ENCODE data around the gene NUP210. TPM values are rescaled to one million over a fixed set of nuclear protein-coding genes. Genes with fewer than 3 reads are reported as not detected.

NUP210 gene
- total RNA-seq, 4 donors from 2014 or later = 9.8 to 24.6 (median 17.7) TPM

DNA sequence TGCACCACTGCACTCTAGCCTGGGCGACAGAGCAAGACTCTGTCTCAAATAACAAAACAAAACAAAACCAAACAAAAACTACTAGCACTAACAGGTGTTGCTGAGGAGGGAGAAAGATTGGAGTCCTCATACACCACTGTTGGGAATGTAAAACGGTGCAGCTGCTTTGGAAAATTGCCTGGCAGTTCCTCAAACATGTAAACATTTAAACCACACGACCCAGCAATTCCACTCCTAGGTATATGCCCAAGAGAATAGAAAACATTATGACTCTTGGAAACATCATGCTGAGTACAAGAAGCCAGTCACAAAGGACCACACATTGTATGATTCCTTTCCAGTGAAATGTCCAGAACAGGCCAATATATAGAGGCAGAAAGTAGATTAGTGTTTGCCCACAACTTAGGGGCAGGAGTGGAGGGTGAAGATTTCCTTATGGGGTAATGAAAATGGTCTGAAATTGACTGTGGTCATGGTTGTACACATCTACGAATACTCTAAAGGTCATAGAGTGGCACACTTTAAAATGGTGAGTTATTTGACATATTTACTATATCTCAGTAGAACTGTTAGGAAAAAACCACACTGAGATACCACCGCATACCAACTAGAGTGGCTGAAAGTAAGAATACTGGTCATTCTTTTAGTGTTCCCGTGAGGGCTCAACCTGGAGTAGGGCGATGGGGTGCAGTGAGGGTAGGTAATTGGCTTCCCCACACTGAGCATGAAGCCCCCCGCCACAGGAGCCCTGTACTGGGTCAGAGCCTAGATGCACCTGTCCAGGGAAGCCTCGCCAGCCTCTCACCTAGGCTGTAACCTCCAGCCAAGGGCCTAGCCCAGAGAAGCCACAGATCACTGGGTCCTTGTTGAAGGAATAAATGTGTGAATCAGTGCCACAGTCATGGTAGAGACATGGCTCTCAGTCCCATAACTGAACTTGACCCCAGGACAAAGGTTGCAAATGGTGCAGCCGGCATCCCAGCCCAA lies 131.1 kb downstream of the NUP210 start:
- no peak overlapping the region for H3K4me3 ChIP-seq (replicated peaks in 1 of 3)
- DNase-seq = no peak
- TF ChIP-seq, protein P1, sequence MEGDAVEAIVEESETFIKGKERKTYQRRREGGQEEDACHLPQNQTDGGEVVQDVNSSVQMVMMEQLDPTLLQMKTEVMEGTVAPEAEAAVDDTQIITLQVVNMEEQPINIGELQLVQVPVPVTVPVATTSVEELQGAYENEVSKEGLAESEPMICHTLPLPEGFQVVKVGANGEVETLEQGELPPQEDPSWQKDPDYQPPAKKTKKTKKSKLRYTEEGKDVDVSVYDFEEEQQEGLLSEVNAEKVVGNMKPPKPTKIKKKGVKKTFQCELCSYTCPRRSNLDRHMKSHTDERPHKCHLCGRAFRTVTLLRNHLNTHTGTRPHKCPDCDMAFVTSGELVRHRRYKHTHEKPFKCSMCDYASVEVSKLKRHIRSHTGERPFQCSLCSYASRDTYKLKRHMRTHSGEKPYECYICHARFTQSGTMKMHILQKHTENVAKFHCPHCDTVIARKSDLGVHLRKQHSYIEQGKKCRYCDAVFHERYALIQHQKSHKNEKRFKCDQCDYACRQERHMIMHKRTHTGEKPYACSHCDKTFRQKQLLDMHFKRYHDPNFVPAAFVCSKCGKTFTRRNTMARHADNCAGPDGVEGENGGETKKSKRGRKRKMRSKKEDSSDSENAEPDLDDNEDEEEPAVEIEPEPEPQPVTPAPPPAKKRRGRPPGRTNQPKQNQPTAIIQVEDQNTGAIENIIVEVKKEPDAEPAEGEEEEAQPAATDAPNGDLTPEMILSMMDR (IDR thresholded peaks at IDR 0.05) = no peak
- TF ChIP-seq POLR2A (IDR thresholded peaks at IDR 0.05) = no peak
- H3K27me3 ChIP-seq = peaks cover 3% of the 10 kb centered on the region
- no peaks in the 10 kb centered on the region for H3K9me3 ChIP-seq
- intact Hi-C loops (cut with DNase I) = no loop called here
- no peaks in the 10 kb centered on the region for H3K4me1 ChIP-seq
- no peaks in the 10 kb centered on the region for H3K36me3 ChIP-seq
- no peak overlapping the region for H3K27ac ChIP-seq
- 84 to 85% methylated on average over 9 to 10 of the region's 10 CpGs for WGBS, 2 donors

DNA sequence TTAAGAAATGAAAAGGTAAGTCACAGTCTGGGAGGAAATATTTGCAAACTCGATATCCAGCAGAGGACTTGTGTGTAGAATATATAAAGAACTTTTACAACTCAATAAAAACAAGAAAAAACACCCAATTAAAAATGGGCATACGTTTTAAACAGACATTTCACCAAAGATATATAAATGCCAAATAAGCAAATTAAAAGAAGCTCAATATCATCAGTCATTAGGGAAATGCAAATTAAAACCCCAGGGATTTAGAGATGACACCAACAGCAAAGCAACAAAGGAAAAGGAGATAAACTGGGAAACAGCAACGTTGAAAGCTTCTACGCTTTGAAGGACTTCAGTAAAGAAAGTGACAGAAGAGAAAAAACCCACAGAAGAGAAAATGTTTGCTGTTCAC lies 132.3 kb downstream of the NUP210 start:
- no peak overlapping the region for H3K27ac ChIP-seq
- H3K4me1 ChIP-seq = no peaks in the 10 kb centered on the region
- WGBS, 2 donors = 77 to 80% methylated on average over 4 of the region's 4 CpGs
- H3K27me3 ChIP-seq = peaks cover 3% of the 10 kb centered on the region
- H3K36me3 ChIP-seq = no peaks in the 10 kb centered on the region
- intact Hi-C loops (cut with DNase I) = no loop called here
- H3K9me3 ChIP-seq = no peaks in the 10 kb centered on the region
- DNase-seq = no peak
- H3K4me3 ChIP-seq (replicated peaks in 1 of 3) = no peak overlapping the region
- TF ChIP-seq, protein P1 (IDR thresholded peaks at IDR 0.05) = no peak
- no peak for TF ChIP-seq POLR2A (IDR thresholded peaks at IDR 0.05)

DNA sequence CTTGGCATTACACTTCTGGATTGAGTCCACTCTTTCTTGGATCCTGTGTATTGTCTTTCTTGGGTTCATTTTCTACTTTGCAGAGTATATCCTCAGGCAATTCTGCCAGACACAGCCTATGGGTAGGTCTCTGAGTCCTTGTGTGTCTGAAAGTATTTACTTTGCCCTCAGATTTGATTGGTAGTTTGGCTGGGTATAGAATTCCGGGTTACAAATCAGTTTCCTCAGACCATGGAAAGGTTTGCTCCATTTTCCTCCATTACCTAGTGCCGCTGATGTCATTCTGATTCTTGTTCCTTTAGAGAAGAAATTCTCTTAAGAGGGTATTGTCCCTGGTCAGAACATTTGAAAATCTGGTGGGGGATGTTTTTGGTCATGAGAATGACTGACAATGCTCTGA lies 133.2 kb downstream of the NUP210 start:
- Histone ChIP-seq H3K36me3 (no peaks in the 10 kb centered on the region), H3K9me3 (no peaks in the 10 kb centered on the region), H3K27ac (no peak overlapping the region), H3K4me1 (peaks cover 0 to 3% of the 10 kb centered on the region in 2 donors), H3K27me3 (peaks cover 3% of the 10 kb centered on the region), H3K4me3 (replicated peaks in 1 of 3) (no peak overlapping the region)
- DNase-seq = no peak
- 98% methylated on average over 2 of the region's 2 CpGs for WGBS, 2 donors
- intact Hi-C loops (cut with DNase I) = no loop called here
- TF ChIP-seq, protein P1 (IDR thresholded peaks at IDR 0.05) = no peak
- no peak for TF ChIP-seq POLR2A (IDR thresholded peaks at IDR 0.05)

DNA sequence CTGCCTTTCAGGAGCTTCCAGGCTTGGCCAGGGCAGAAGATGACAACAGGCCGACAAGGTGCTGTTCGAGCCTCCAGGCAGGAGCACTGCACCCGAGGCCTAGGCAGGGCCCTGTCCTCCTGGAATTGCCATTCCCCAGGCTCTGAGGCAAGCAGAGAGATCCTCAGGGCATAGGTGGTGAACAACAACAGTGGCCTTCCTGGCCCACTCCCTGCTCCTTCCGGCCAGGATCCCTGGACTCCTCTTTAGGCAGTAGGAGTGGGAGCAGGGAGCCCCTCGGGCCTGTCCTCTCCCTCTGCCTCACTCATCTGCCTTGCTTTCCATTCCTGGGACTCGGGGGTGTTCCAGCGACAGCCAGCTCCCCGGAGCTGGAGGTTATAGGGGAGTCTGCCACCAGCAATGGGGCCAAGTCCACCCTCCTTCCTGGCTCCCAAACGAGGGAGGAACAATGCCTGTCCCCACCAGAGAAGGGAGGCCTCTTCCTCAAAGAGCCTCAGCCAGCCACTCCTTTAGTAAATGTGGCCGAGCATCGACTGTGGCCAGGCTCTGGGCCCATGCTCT lies 135.0 kb downstream of the NUP210 start:
- Histone ChIP-seq H3K27me3 (peaks cover 3% of the 10 kb centered on the region), H3K4me1 (peaks cover 0 to 3% of the 10 kb centered on the region in 2 donors), H3K27ac (no peak overlapping the region), H3K4me3 (replicated peaks in 1 of 3) (no peak overlapping the region), H3K36me3 (no peaks in the 10 kb centered on the region), H3K9me3 (no peaks in the 10 kb centered on the region)
- intact Hi-C loops (cut with DNase I) = no loop called here
- TF ChIP-seq, protein P1 (IDR thresholded peaks at IDR 0.05) = no peak
- TF ChIP-seq POLR2A (IDR thresholded peaks at IDR 0.05) = no peak
- 95% methylated on average over 5 of the region's 11 CpGs; no CpG with 5 or more reads in 1 of the 2 donors for WGBS, 2 donors
- no peak for DNase-seq

DNA sequence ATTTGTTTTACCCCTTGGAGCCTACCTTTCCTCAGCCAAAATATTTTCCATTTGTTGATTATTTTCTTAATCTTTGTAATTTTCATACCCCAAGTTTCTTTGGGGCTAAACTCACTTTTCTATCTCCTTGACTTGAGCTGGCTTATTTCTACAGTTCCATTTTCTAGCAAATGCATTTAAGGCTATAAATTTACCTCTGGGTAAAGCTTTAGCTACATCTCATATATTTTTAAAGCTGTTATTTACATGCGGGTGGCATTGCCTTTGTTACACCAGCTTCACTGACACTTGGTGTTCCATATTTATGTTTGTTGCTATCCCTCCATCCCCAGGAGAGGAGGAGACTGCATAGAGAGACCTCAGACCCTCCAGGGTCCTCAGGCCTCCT lies 136.3 kb downstream of the NUP210 start:
- intact Hi-C loops (cut with DNase I) = no loop called here
- TF ChIP-seq POLR2A (IDR thresholded peaks at IDR 0.05) = no peak
- TF ChIP-seq, protein P1 (IDR thresholded peaks at IDR 0.05) = no peak
- H3K9me3 ChIP-seq = no peaks in the 10 kb centered on the region

More for the DNA sequence above, 136.3 kb downstream of the NUP210 start:
- DNase-seq = no peak
- Histone ChIP-seq H3K27ac (no peak overlapping the region), H3K4me1 (peaks cover 0 to 3% of the 10 kb centered on the region in 2 donors), H3K36me3 (no peaks in the 10 kb centered on the region), H3K4me3 (replicated peaks in 1 of 3) (no peak overlapping the region), H3K27me3 (peaks cover 3% of the 10 kb centered on the region)
- WGBS, 2 donors = 96 to 100% methylated on average over 1 of the region's 1 CpG

Data from thyroid gland (tissue), 4 donors.